ENCODE data around the gene AMIGO1.
"Not testable (repeated sequence)": the region's sequence is repeated elsewhere in the genome, so short reads cannot be mapped to it uniquely, and the experiment has no call there.

The AMIGO1 gene

DNA sequence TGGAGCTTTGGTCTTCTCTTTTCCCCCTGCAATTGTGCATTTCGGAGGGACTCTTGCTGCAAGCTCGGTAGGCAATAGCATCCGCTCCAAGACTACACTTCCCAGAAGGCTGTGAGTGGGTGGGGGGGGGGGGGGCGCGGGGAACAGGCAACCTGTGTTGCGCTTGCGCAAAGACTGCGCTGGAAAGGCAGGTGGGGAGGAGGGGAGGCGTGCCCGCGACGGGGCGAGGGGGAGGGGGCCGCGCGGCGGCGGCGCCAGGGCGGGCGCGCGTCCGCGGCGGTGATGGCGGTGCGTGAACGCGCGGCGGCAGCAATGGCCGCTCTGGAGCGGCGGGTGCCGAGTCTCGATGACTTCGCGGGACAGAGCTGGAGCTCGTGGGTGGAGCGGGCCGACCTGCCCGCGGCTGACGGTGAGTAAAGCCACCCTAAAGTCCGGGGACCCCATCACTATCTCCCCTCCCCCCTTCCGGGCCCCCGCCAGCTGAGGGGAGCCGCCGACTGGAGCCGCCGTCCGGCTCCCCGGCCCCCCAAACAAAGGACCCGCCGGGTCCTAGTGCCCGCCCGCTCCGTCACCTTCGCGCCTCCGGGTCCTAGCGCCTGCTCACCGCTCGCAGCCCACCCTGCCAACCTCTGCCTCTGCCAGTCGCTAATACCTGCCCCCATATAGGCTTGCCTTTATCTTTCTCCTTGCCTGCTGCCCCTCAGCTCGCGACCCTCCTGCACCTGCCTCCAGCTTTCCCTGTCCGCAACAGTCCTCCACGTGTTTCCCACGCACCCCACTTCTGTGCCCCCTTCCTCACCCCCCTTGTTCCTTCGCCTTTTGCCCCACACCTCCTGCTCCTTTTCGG, 25.6 kb downstream of the AMIGO1 start, which contains the start of gene ATXN7L2:
TSS of gene ATXN7L2 (plus strand) at position 234 of the 847 bp plus-strand sequence. CDS start at position 283, 49 bp downstream.
- DNase-seq (ENCODE audit: low read depth, low spot score), result peak; percentile 81

DNA sequence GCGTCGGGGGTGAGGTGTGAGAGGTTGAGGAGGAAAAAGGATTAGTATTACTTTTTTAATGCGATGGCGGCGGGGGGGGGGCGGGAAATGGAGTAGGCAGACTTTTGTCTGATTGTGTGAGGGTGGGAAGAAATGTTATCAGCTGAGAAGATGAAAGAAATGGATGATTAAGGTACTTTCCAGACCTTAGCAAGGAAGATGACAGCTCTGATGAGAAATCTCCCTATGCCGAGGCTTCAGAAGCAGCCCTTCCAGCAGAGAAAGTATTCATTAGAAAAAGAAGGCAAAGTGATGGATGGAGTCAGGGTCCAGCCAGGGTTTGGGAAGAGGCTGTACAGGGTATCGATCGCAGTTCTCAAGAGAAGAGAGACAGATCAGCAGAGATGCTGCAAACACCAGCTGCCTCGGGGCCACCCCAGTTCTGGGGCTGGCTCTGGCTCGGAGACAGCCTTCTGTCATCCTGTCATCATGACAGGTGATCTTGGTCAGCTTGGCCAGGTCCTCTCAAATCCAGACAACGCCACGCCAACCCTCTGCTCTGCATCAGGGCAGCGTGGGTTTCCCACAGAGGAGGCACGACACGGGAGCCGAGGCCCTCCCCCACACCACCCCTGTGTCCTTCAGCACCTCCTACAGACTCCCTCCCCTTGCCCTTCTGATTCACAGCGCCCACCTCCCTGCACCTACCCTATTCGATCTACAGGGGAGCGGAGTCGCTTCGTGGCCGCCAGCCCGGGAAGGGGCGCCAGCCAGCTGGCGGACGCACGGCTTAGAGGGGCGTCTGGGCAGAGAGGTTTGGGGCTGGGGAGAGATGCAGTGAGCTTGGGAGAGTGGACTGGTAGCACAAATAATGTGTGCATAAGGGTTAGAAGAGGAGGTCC, 26.5 kb downstream of the AMIGO1 start:
- peak; percentile 80 for DNase-seq (ENCODE audit: low read depth, low spot score)

DNA sequence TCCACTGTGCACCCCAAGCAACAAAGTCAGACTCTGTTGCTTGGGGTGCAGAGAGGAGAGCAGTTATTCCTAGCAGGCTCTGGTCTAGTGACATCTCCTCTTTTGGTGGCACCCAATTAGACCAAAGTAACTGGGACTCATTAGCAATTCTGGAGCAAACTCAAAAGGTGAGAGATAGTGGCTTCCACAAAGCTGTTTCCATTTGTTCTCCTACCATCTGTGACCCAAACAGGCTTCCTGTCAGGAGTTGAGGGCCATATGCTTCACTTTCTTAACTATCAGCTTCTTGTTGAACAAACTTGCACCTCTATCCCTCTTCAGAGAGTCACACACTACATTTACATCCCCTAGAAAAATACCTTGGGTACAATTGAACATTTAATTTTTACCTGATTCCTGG, 27.3 kb downstream of the AMIGO1 start:
- DNase-seq (ENCODE audit: low read depth, low spot score), result no peak

DNA sequence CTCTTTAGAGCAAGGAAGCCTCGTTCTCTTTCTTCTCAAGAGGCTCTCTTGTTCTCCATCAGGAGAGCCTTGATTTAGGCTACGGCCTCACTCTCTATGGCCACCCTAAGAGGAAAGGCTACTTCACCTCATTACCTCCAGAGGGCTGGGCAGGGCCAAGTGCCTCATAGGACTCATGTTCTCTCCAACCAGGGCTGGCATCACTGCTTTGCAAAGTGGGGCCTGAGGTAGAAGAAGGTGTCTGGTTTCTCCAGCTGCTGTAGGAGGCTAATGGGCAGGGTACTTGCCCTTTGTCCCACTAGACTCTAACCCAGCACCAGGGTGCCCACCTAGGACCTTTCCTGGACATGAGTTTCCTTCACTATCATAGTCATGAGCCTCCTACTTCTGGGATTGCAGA, 27.9 kb downstream of the AMIGO1 start:
- DNase-seq (ENCODE audit: low read depth, low spot score), result no peak

DNA sequence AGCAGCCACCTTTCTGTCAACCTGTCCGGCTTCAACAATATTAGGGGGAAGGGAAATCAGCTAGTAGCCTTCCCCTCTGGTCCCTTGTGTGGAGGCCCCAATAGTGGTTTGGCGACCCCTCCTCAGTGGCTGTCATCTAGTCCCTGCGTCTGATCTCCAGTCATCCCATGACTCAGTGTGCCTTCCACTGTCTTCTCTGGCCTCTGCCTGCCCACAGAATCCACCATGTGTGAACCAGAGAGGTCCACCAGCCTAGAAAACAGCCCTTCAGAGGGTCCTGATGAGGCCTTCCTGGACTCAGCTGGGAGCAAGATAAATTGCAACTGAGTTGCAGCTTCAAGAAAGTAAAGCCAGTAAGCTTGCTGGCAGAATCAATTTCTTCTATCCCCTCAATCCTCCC, 29.6 kb downstream of the AMIGO1 start:
- no peak for DNase-seq (ENCODE audit: low read depth, low spot score)

DNA sequence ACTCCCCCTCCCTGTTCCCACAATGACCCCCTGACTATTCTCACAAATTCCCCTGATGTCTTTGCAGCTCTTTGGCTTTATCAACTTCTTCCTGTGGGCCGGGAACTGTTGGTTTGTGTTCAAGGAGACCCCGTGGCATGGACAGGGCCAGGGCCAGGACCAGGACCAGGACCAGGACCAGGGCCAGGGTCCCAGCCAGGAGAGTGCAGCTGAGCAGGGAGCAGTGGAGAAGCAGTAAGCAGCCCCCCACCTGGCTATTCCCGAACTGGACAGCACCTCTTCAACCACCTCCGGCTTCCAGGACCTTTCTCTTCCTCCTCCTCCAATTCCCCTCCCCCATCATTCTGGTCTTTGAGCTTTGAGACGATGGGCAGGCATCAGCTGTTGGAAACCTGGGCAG, 30.2 kb downstream of the AMIGO1 start:
- no peak for DNase-seq (ENCODE audit: low read depth, low spot score)

DNA sequence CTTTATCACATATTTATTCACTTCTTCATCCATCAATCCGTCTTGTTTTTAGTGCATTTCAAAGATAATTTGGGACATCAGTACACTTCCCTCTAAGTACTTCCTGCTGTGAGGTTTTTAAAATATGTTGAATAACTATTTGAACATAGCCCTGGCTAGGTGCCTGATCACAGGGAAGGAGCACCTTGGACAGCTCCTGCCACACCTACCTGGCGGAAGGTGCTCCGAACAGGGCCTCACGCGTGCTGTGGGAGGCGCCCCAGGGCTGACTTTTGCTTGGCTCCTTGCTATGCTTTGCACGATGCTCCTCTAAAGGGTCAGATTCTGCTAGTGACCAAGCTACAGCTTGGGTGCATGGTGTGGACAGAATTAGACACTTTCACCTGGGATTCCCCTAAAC, 30.7 kb downstream of the AMIGO1 start:
- DNase-seq (ENCODE audit: low read depth, low spot score), result no peak

DNA sequence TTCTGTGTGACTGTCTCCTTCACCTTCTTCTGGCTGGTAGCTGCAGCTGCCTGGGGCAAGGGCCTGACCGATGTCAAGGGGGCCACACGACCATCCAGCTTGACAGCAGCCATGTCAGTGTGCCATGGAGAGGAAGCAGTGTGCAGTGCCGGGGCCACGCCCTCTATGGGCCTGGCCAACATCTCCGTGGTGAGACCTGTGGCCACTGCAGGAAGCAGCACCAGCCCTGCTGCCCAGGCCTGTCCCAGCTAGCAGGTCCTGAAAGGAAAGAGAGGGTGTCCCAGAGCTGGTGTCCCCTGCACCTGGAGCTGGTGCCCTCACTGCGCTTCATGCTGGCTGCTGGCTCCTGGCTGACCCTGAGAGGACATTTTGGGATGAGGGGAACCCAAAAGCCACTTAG, 31.7 kb downstream of the AMIGO1 start:
- DNase-seq (ENCODE audit: low read depth, low spot score), result no peak

DNA sequence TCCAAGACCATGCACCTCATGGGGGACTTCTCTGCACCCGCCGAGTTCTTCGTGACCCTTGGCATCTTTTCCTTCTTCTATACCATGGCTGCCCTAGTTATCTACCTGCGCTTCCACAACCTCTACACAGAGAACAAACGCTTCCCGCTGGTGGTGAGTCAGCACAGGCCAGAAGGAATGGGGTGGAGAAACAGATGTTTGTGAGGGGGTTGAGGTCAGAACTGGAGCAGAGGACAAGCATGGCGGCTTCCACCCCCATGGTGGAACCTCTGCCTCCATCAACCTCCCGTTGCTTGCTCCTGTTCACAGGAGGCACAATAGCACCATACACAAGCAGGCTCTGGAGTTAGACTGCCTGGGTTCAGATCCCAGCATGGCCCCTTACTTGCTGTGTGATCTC, 32.7 kb downstream of the AMIGO1 start:
- no peak for DNase-seq (ENCODE audit: low read depth, low spot score)

DNA sequence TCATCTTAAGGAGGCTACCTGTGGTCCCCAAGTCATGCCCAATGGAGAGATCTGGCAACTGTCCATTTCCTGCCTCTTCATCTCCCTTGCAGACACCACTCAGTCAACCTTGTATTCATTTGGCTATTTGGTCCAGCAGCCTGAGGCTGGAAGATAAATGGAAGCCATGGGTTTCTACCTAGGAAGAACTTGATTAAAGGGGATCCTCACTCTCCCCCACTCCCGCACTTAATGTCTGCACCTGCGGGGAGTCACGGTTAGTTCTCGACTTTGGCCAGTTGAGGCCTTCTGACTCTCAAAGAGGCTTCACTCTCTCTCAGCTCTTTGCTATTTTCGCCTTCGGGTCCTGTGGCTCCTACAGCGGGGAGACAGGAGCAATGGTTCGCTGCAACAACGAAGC, 34.3 kb downstream of the AMIGO1 start:
- no peak for DNase-seq (ENCODE audit: low read depth, low spot score)

DNA sequence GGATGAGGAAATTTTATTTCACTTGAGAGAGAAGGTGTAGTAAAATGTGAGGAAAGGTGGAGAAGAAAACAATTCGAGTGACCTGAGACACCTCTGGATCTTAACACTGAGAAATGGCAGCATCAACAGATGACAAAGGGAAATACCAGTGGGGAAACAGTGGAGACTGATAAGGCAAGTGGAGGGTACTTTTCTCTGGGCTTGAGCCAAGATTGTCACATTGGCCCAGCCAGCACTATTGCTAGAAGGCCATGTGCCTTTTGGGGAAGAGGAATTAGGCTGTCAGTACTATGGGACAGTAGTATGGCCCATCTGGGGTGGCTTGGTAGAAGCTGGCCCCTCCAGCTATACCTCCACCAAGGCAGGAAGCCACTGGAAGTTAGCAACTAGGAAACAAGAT, 34.8 kb downstream of the AMIGO1 start:
- no peak for DNase-seq (ENCODE audit: low read depth, low spot score)

DNA sequence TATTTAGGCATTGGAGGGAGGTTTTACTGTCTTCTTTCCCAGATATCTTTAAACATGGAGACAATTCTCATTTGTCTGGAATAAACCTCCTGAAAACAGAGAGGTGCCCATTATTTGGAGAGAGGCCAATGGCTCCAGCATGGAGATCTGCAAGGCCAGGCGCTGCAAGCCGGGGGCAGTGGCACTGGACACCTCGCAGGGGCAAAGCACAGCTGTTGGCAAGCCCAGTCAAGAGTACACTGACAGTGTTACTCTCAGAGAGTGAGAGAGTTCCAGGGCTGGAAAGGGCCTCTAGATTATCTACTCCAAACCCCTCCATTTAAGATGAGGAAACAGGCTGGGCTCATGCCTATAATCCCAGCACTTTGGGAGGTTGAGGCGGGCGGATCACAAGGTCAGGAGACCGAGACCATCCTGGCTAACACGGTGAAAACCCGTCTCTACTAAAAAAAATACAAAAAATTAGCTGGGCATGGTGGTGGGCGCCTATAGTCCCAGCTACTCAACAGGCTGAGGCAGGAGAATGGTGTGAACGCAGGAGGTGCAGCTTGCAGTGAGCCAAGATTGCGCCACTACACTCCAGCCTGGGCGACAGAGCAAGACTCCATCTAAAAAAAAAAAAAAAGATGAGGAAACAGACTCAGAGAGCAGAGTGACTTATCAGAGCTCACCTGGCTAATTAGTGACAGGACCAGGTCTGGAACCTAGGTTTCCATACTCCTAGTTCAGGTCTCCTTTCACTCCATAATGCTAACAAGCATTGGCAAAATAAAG, 36.1 kb downstream of the AMIGO1 start:
- DNase-seq (ENCODE audit: low read depth, low spot score), result not testable (repeated sequence)

DNA sequence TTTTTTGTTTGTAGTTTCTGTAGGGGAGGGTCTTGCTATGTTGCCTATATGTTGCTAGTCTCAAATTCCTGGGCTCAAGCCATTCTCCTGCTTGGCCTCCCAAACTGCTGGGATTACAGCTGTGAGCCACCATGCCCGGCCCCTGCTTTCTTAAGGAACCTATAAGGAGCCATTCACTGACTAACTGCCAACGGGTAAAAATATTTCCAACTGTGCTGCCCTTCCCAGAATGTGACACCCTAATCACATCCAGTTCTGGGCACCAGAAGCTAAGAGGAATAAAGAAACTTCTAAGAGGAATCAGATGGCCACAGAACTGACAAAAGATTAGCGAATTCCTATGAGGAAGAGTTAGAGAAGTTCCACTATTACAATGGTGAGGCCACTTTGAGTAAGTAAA, 36.7 kb downstream of the AMIGO1 start:
- DNase-seq (ENCODE audit: low read depth, low spot score), result no peak

DNA sequence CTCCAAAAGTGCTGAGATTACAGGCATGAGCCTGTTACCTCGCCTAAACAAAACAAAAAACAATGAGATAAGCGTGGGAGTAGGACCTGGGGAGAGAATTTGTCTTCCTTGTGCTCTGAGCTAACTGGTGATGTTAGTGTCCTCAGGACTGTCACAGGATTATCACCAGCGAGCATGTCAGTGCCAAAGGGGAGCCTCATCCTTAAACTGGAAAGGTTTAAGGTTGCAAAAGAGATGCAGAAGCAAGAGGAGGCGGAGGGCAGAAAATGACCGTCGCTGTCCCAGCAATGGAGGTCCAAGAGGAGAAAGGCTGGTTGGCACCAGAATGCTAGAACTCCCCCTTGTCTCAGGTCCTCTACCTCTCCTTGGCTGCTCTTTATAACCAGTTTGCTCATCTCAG, 39.3 kb downstream of the AMIGO1 start:
- DNase-seq (ENCODE audit: low read depth, low spot score), result no peak

DNA sequence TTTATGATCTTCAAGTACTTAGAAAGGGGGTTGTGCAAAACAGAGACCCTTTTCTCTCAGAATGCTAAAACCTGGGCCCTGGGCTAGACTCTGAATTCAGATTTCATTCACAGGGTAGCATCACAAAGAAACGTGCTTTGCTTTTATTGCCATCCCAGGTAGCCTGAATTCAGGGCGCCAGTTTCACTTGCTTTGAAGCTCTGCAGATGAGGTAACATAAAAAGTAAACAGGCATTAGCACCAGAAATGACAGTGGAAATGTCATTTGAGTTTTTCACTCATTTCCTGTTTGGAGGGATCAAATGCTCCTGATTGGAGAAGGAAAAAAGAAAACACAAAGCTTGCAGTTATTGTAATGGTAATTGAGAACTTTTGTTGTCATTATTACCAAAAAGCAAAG, 40.6 kb downstream of the AMIGO1 start:
- DNase-seq (ENCODE audit: low read depth, low spot score), result no peak

DNA sequence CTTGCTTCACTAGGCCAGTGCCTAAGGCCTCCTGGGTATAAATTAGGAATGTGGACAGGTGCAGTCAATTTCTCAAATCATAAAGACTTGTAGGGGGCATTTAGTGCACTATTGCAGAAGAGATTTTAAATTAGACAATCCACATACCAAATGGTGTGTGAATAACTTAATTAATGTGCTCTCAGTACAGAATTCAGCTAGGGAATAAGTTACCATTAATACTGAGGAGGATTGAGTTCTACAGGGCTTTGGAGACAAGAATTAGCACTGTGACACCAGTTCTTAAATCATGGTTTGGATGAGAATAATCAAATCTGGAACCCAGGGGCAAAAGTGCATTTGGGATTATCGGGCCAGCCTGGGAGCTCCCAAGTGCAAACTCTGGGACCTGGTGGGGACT, 41.5 kb downstream of the AMIGO1 start:
- no peak for DNase-seq (ENCODE audit: low read depth, low spot score)

DNA sequence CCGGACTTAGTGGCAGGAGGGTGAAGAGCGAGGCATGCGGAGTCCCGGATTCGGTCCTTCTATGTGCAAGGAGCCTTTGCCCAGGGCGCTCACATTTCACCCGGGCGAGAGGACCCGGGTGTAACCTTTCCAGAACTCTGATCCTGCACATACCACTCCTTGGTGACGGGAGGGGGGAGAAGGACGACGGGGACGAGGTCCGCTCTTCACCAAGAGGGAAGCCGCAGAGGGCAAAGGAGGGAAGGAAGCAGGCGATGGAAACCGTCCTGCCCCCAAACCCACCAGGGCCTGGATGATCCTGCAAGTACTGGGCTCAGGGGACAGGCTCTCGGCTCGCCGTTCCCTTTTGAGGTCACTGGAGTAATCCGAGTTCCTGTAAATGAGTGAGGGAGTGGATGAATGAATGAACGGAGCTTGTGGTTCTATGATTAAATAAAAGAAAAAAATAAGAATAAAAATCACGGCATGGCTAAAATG, 42.2 kb downstream of the AMIGO1 start:
- peak; percentile 23 for DNase-seq (ENCODE audit: low read depth, low spot score)

DNA sequence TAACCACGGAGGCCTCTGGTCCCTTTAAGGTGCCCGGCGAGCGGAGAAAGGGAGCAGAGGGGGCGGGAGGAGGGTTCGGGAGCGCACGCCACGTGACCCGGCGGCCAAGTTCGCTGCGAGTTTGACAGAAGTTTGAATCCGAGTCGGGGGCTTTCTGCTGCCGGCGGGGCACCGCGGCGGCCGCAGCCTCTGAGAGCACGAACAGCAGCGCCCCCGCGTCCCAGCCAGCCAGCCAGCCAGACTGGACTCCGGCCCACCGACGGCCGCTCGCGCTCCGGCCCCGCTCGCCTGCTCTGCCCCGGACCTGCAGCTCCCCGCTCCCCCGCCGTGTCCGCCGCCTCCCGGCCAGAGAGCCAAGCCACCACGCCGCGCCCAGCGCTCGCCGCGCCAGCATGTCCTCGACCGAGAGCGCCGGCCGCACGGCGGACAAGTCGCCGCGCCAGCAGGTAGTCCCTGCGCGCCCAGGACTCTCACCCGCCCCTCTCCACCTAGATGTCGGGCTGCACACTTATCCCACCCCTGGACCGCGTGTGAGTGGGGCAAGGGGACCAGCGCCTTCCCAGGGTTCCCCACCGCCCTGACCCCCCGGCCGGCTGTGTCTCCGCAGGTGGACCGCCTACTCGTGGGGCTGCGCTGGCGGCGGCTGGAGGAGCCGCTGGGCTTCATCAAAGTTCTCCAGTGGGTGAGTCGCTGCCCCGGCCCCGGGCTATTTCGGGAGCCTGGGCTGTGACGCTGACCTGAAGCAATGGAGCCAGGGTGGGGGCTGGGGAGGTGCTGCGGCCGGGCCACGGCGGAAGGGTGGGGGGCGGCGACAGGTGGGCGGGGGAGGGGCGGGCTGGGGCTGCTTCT, 42.9 kb downstream of the AMIGO1 start, which contains the start of gene SYPL2:
TSS of gene SYPL2 (plus strand) at position 95 of the 849 bp plus-strand sequence. CDS start at position 393, 298 bp downstream.
- peak; percentile 62 for DNase-seq (ENCODE audit: low read depth, low spot score)

DNA sequence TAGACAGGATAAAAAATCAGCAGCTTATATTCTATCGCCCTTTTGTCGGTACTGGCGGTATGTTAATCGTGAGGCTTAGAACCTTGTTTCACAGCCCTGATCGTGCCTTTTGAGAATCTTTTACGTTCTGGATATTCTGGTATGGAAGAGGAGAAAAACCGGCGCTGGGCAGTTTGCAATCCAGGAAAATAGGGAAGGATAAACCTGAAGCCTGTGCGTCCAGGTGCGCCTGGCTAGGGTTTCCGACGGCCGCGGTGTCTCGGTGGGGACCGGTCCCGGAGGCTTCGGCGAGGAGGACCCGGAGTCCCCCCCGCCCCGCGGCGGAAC, 43.4 kb downstream of the AMIGO1 start:
- DNase-seq (ENCODE audit: low read depth, low spot score), result no peak

DNA sequence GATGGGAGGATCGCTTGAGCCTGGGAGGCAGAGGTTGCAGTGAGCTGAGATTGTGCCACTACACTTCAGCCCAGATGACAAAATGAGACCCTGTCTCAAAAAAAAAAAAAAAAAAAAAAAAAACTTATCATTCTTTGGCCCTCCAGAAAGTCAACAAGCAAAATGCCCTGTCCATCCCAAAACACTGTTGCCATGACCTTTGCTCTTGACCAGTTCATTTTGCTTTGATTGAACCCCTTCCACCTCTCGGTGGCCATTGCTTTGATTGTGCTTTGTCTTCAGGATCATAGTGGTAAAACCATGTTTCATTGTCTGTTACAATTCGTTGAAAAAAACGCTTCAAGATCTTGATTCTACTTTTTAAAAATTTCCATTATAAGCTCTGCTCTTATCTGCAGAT, 51.7 kb downstream of the AMIGO1 start:
- DNase-seq (ENCODE audit: low read depth, low spot score), result no peak
